Neural crest cell (in vitro differentiated cells): ENCODE data around the gene ADD1. TPM values are rescaled to one million over a fixed set of nuclear protein-coding genes. Genes with fewer than 3 reads are reported as not detected.

Experiments used
- DNase-seq: peaks from one replicate; pipeline ENCODE4 v3.0.0; 2021; ENCODE audit warnings: low read depth, mixed read lengths, low spot score
- H3K27ac Mint-ChIP-seq: one replicate; pipeline ENCODE4 v1.8.0; 2021; ENCODE audit warnings: mild to moderate bottlenecking, mixed read lengths; ENCODE audit not compliant: unreplicated experiment
- H3K27me3 Mint-ChIP-seq: 2 replicates; pipeline ENCODE4 v1.8.0; 2021; ENCODE audit warnings: low read depth, mild to moderate bottlenecking, mixed read lengths
- H3K36me3 Mint-ChIP-seq: 2 replicates; pipeline ENCODE4 v1.8.0; 2021; ENCODE audit warnings: low read depth, mild to moderate bottlenecking, mixed read lengths
- H3K4me1 Mint-ChIP-seq: 2 replicates; pipeline ENCODE4 v1.8.0; 2021; ENCODE audit warnings: mixed read lengths
- H3K4me3 Mint-ChIP-seq: one replicate; pipeline ENCODE4 v1.8.0; 2021; ENCODE audit warnings: mild to moderate bottlenecking, mixed read lengths
- H3K9me3 Mint-ChIP-seq: 2 replicates; pipeline ENCODE4 v1.8.0; 2021; ENCODE audit warnings: mixed read lengths
- CTCF ChIP-seq: fragments of 200-600 bp; sonication (generic); conservative IDR thresholded peaks from 2 replicates; pipeline ENCODE4 v1.5.0; 2021; ENCODE audit warnings: antibody characterized with exemption, mild to moderate bottlenecking
- long read RNA-seq: library from polyadenylated mRNA; unstranded; transcript quantifications from one replicate; pipeline ENCODE4 v2.0.0, GENCODE V29; 2020
- total RNA-seq: library from RNA; stranded (reverse); gene quantifications from 2 replicates; pipeline ENCODE4 v1.2.1, GENCODE V29; 2021

Gene ADD1
- 230 and 236 TPM in 2 replicates for total RNA-seq
- long read RNA-seq, full-length matches to known transcripts: 4 of 54 reads
- long read RNA-seq, partial matches to known transcripts: 27 of 54 reads
- long read RNA-seq, other reads (novel, unspliced or antisense): 23 of 54 reads

- no peaks in the 10 kb centered on the region for H3K27me3 Mint-ChIP-seq
- H3K9me3 Mint-ChIP-seq: peaks cover 6% of the 10 kb centered on the region
- TF ChIP-seq CTCF: no peak
- peak within 1 kb of the TSS; percentile 90 for H3K4me3 Mint-ChIP-seq
- peak within 1 kb of the TSS; percentile 80 for H3K27ac Mint-ChIP-seq
- peaks cover 32% of the 10 kb centered on the region for H3K4me1 Mint-ChIP-seq
- peak; percentile 99 for DNase-seq
- peaks cover 6% of the 10 kb centered on the region for H3K36me3 Mint-ChIP-seq
These were observed at the start of gene ADD1 for GRCh38 chr4:2843263-2843940. TSS of gene ADD1 (plus strand) at chr4:2843844. CDS start at chr4:2875916, 32,072 bp downstream.

GRCh38 chr4:2794486-2795299, 49.0 kb upstream of the ADD1 start:
- Mint-ChIP-seq H3K27ac (no peak overlapping the region), H3K36me3 (no peaks in the 10 kb centered on the region), H3K4me3 (peak overlapping the region; percentile 15)

GRCh38 chr4:2795300-2795892, 48.2 kb upstream of the ADD1 start:
- H3K4me3 Mint-ChIP-seq: no peak overlapping the region
- peaks cover 9% of the 10 kb centered on the region for H3K4me1 Mint-ChIP-seq
- H3K9me3 Mint-ChIP-seq: no peaks in the 10 kb centered on the region
- peaks cover 18% of the 10 kb centered on the region for H3K27me3 Mint-ChIP-seq
- no peak for TF ChIP-seq CTCF
- DNase-seq: no peak
- H3K36me3 Mint-ChIP-seq: no peaks in the 10 kb centered on the region
- H3K27ac Mint-ChIP-seq: no peak overlapping the region

More at GRCh38 chr4:2794486-2795299, 49.0 kb upstream of the ADD1 start:
- DNase-seq: no peak
- peaks cover 18% of the 10 kb centered on the region for H3K27me3 Mint-ChIP-seq
- no peaks in the 10 kb centered on the region for H3K9me3 Mint-ChIP-seq
- TF ChIP-seq CTCF: no peak
- H3K4me1 Mint-ChIP-seq: peaks cover 9% of the 10 kb centered on the region

GRCh38 chr4:2795893-2796848, 47.5 kb upstream of the ADD1 start:
- no peak overlapping the region for H3K4me3 Mint-ChIP-seq
- no peaks in the 10 kb centered on the region for H3K36me3 Mint-ChIP-seq
- DNase-seq: no peak
- peaks cover 13% of the 10 kb centered on the region for H3K27me3 Mint-ChIP-seq
- TF ChIP-seq CTCF: no peak
- H3K9me3 Mint-ChIP-seq: no peaks in the 10 kb centered on the region
- H3K27ac Mint-ChIP-seq: no peak overlapping the region
- peaks cover 14% of the 10 kb centered on the region for H3K4me1 Mint-ChIP-seq
